GM21619 (cell line): ENCODE results near the gene HSF5.
"Not testable (repeated sequence)": the region's sequence is repeated elsewhere in the genome, so short reads cannot be mapped to it uniquely, and the experiment has no call there.

Experiments used
- ATAC-seq: cut with Tn5 transposase; IDR thresholded peaks from one replicate; pipeline ENCODE4 v1.9.1; 2021; ENCODE audit not compliant: unreplicated experiment

Gene HSF5

DNA sequence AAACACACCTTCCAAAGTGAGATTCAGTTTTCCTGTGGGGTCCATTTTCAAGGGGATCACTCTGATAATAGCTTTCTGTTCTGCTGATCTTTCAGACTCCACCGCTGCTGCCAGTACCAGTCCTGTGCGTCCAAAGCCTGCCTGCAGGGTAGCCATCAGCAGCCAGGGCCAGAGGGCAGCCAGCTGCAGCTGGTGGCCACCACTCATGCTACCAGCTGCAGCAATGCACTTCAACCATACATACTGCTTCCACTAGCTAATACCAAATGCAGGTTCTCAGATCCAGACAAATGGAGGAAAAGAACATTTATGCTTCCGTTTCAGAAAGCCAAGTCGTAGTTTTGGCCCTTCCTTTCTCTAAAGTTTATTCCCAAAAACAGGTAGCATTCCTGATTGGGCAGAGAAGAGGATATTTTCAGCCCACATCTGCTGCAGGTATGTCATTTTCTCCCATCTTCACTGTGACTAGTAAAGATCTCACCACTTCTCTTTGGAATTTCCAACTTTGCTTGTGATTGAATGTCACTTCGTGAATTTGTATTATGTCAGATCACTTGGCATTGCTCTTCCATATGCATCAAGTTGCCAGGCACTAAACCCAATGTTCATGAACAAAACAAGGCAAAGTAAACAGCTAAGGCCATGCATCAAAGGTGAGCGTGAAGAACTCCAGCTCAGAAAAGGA is 72.7 kb downstream of the HSF5 start:
- no peak for ATAC-seq

- no peak for ATAC-seq
These were observed 73.6 kb downstream of the HSF5 start for GRCh38 chr17:58414596-58414997.

GRCh38 chr17:58413684-58414083 is 74.5 kb downstream of the HSF5 start:
- ATAC-seq = no peak

GRCh38 chr17:58412961-58413586 is 75.1 kb downstream of the HSF5 start:
- no peak for ATAC-seq

DNA sequence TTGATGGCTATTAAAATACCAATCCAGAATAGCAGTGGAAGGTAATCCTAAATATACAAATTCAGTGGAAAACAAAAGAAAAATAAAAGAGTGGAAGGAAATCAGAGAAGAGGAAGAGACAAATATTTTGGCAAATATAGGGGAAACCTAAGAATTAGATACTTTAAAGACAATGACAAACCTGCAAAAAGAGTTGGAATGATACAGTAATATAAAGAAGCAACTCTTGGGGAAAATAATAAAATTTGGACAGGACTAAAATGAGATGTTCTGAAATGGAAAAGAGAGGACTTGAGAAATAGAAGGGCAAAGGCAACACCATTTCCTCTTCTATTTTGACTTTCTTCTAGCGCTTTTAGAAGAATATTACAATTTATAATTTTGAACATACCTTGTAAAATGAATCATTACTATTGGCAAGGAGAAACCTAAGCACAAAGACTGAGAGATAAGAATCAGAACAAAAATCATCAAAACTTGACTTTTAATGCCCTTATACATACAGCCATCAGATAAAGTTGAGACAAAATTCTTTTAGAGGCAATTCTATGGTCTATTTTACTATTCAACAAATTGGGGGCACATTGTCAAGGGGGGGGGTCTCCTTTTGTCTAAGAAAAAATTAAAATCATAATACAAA is 76.0 kb downstream of the HSF5 start:
- no peak for ATAC-seq

DNA sequence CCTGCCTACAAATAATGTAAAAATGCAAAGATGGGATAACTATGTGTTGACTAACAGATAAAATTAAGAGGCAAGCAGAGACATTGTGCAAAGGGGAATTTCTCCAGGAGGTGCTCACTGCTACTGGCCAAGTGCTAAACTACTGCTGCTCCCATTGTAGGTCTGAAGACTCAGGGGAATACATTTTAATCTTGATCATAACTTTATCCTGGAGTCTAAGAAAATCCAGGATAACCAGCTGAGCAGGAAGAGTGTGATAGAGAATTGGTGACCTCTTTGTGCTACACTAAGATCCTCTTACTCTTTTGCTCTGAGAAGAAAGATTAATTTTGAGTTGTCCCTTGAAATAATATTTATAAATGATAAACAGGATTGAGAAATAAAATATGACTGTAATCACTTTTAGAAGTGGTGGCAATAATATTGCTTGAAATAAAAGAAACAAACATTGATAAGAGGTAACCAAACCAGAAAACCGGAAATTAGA is 76.8 kb downstream of the HSF5 start:
- ATAC-seq = no peak

DNA sequence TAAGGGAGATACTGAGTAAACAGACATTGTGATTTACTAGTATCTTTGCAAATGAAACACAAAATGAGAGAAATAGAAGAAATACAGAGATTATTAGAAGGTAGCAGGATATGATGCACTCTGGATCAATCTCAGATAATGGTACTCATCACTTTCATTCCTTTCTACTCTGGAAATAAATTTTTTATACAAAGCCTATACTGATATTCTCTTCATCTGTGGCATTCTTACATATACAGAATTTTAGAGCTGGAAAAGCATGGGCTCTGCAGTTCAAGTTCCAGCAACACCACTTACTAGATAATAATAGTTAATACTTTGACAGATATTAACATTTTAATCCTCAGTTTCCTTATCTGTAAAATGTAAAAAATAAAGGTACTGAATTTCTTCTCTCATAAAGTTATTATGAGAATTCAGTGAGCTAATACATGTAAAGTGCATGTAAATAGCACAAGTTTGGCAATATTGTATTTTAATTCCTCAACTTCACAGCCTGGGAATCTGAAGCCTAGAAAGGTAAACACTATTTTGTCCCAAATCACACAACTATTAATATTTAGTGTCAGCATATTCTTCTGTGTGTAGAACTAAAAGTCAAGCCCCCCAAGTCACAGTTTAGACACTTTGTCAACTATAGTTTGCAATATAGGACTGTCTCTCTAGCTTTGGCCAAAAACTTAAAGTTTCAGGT is 77.3 kb downstream of the HSF5 start:
- no peak for ATAC-seq

GRCh38 chr17:58409432-58409831 is 78.8 kb downstream of the HSF5 start:
- no peak for ATAC-seq

DNA sequence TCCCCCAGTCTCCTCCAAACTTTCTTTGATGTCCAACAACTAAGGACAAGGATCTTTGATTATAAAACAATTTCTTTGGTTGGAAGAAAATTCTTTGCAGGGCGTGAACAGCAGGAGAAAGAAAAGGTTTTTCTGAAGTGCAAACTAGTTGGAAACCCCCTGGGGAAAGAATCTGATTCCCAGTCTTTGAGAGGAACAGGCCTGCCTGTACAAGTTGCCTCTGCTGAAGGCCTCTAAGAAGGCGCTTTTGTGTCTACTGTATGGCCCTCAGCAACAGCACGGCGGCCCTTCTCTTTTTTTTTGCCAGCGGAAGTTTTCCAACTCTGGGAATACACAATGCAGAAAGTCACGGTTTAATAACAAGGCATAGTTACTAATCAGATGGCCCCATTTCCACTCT is 84.9 kb downstream of the HSF5 start:
- ATAC-seq = no peak

GRCh38 chr17:58402679-58403078 is 85.5 kb downstream of the HSF5 start:
- no peak for ATAC-seq

DNA sequence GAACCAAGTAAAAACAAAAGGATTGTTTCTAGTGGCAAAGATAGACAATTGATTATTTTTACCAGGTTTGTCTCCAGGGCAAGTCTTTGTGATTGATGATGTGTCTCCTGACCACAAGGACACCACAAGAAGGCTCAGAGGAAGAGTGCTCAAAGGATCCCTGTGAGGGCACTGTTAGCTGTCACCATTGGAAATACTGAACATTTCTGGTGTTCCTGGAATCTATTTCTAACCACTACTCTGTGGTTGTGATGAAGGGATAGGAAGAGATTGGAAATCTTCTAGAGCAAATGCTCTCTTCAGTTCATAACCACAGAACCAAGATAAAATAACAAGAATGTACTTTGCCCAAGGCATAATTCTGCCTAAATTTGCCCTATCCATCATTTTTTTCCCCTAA is 86.2 kb downstream of the HSF5 start:
- ATAC-seq = no peak

- ATAC-seq = no peak
These were observed 86.9 kb downstream of the HSF5 start for GRCh38 chr17:58401287-58401686.

DNA sequence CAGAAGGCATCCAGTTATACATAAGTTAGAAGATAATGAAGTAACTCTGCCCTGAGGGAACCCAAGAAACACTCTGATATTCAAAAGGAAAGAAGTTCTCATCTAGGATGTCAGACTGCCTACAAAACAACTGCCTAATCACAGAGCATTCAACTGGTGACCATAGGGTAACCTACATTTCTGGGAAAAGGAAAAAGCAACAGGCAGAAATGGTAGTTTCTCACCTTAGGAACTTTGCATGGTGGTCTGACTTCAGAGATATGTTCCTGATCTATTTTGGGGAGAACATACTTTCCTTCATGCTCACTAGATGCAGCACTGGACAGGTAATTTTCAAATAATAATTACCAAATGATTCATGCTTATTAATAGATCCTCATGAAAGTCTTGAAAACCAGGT is 87.4 kb downstream of the HSF5 start:
- ATAC-seq = no peak

GRCh38 chr17:58399974-58400373 is 88.2 kb downstream of the HSF5 start:
- no peak for ATAC-seq

GRCh38 chr17:58398574-58399266 is 89.5 kb downstream of the HSF5 start:
- ATAC-seq = no peak

- not testable (repeated sequence) for ATAC-seq
These were observed 90.8 kb downstream of the HSF5 start for GRCh38 chr17:58397421-58397820.

GRCh38 chr17:58396173-58396572 is 92.0 kb downstream of the HSF5 start:
- no peak for ATAC-seq

DNA sequence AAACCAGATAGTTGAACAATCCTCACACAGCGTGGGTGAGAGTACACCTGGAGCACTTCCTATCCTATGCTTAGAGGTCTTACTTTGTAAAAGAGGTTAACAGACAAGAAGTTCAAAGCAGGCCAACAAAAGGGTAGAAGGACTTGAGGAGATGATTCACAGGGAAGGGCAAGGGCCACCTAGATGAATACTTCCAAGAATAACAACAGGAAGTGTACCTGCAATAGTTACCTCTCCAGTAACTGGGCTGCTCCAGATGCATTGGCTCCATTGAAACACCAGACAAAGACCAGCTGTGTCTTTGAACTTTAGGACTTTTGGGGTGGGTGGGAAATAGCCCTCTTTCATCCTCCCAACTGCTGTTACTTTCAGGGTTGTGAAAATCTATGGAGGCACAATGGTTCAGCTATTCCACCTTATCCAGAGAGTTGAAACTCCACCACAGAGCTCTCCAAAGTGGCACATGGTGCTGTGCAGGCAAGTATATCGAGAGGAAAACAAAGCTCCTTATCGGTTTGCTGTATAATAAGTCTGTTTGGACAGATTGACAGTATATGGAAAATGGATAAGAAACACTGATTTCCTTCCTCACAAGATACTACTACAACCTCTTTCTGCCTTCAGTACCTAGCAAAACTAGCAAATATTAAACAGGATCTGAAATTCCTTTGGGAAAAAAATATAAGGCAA is 93.5 kb downstream of the HSF5 start:
- no peak for ATAC-seq

- ATAC-seq = no peak
These were observed 96.8 kb downstream of the HSF5 start for GRCh38 chr17:58391302-58391984.

DNA sequence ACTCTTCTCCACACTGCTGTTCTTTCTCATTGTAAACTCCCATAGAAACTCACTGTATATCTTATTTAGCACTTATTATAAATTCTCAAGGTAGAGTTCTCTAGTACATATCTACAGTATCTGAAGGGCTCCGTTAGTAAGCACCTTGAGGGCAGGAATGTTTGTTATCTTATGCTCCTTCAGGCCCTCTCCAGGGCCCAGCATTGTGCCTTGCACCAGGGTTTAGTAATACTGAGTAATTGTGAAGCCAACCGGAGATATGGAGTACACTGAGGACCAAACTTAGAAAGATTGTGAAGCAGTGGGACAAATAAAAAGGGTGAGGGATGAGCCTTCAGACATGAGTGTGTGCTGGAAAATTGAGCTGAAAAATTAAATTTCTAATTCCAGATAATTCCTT is 97.3 kb downstream of the HSF5 start:
- no peak for ATAC-seq
